H1 (cell line): ENCODE results near the gene RFX1. TPM values are rescaled to one million over a fixed set of nuclear protein-coding genes. Genes with fewer than 3 reads are reported as not detected.

Experiments used
- CTCF ChIA-PET: fragments of 300-600 bp; sonication (Branson Sonifier 250); formaldehyde crosslinking; loops from one replicate; lab custom pipeline; 2021; ENCODE audit not compliant: partially characterized antibody; lab: Charles Lee
- POLR2A ChIA-PET: fragments of 300-600 bp; sonication (Branson Sonifier 250); formaldehyde crosslinking; loops from one replicate; lab custom pipeline; 2021; ENCODE audit warnings: inconsistent platforms; ENCODE audit not compliant: partially characterized antibody; lab: Charles Lee
- DNase-seq, 2 experiments: peaks; one replicate each; pipeline versions ENCODE4 v3.0.0 to v3.0.0-alpha.2; 2010 to 2022; ENCODE audit warnings: low spot score in 2 of 2, low read depth in 1 of 2, mixed read lengths in 1 of 2
- FAIRE-seq: peaks from 2 replicates; lab custom pipeline; 2011; peaks lifted over from hg19 to GRCh38; lab: Jason Lieb, UNC
- H2AFZ ChIP-seq: 2 replicates; pipeline ENCODE4 v1.8.1; 2012; ENCODE audit warnings: low read length, inconsistent platforms
- H2AK5ac ChIP-seq: 2 replicates; pipeline ENCODE4 v1.6.1; 2013; ENCODE audit warnings: low read depth, low read length
- H2BK120ac ChIP-seq: replicated peaks from 2 replicates; pipeline ENCODE3; 2013; ENCODE audit warnings: low read depth, low read length, inconsistent platforms
- H2BK12ac ChIP-seq: 2 replicates; pipeline ENCODE4 v1.6.1; 2013; ENCODE audit warnings: low read depth, low read length
- H2BK15ac ChIP-seq: 2 replicates; pipeline ENCODE4 v1.6.1; 2013; ENCODE audit warnings: low read length
- H2BK20ac ChIP-seq: 2 replicates; pipeline ENCODE4 v1.6.1; 2013; ENCODE audit warnings: low read length
- H2BK5ac ChIP-seq: 2 replicates; pipeline ENCODE4 v1.6.1; 2013; ENCODE audit warnings: low read depth, low read length
- H3K14ac ChIP-seq: 2 replicates; pipeline ENCODE4 v1.6.1; 2013; ENCODE audit warnings: inconsistent platforms; ENCODE audit not compliant: insufficient read length
- H3K18ac ChIP-seq: 2 replicates; pipeline ENCODE4 v1.6.1; 2013; ENCODE audit warnings: low read length; ENCODE audit errors: extremely low read depth
- H3K23ac ChIP-seq: 2 replicates; pipeline ENCODE4 v1.6.1; 2013; ENCODE audit warnings: inconsistent platforms; ENCODE audit not compliant: insufficient read length
- H3K23me2 ChIP-seq: 2 replicates; pipeline ENCODE4 v1.6.1; 2013; ENCODE audit warnings: low read depth, low read length
- H3K27ac ChIP-seq: 2 replicates; pipeline ENCODE4 v1.6.1; 2011; ENCODE audit warnings: low read depth, low read length, inconsistent platforms
- H3K27me3 ChIP-seq, 4 experiments: replicated peaks in 1 of 4; 1 replicate in 1 of 4; 2 replicates in 3 of 4; pipeline versions ENCODE4 v1.6.1 to v1.8.1; 2011 to 2013; ENCODE audit warnings: low read length in 3 of 4, mild to moderate bottlenecking in 3 of 4, inconsistent platforms in 2 of 4, mixed read lengths in 2 of 4, moderate library complexity in 1 of 4; ENCODE audit not compliant: control insufficient read depth in 3 of 4, insufficient read depth in 3 of 4; ENCODE audit errors: extremely low read depth in 1 of 4
- H3K36me3 ChIP-seq, 4 experiments: 2 replicates each; pipeline versions ENCODE4 v1.6.1 to v1.8.1; 2011 to 2013; ENCODE audit warnings: mild to moderate bottlenecking in 4 of 4, low read length in 3 of 4, moderate library complexity in 2 of 4, control low read depth in 1 of 4, inconsistent platforms in 1 of 4; ENCODE audit not compliant: insufficient read depth in 4 of 4, control insufficient read depth in 2 of 4
- H3K4ac ChIP-seq: replicated peaks from 2 replicates; pipeline ENCODE3; 2013; ENCODE audit warnings: low read length, low read depth, mixed read lengths, inconsistent platforms; ENCODE audit not compliant: insufficient read length
- H3K4me1 ChIP-seq, 4 experiments: replicated peaks in 1 of 4; 1 replicate in 1 of 4; 2 replicates in 3 of 4; pipeline versions ENCODE4 v1.6.1 to v1.8.1; 2011 to 2013; ENCODE audit warnings: low read length in 3 of 4, inconsistent platforms in 2 of 4, mixed read lengths in 1 of 4; ENCODE audit not compliant: insufficient read depth in 4 of 4, control insufficient read depth in 3 of 4
- H3K4me2 ChIP-seq, 2 experiments: 2 replicates each; pipeline versions ENCODE4 v1.6.1 to v1.8.1; 2011 to 2013; ENCODE audit warnings: low read depth in 2 of 2, low read length in 2 of 2, control low read depth in 1 of 2, inconsistent platforms in 1 of 2, mild to moderate bottlenecking in 1 of 2; ENCODE audit not compliant: insufficient read depth in 1 of 2
- H3K4me3 ChIP-seq, 4 experiments: fragments of 200-600, 300-600 bp in 1 of 4; sonication (generic), shearing (Covaris generic), sonication (Bioruptor Twin) in 1 of 4; 2 replicates each; pipeline versions ENCODE4 v1.5.1 to v1.8.1; 2011 to 2016; ENCODE audit warnings: low read length in 4 of 4, low read depth in 3 of 4, control low read depth in 2 of 4, inconsistent platforms in 2 of 4, mild to moderate bottlenecking in 2 of 4, mixed read lengths in 1 of 4, moderate library complexity in 1 of 4; ENCODE audit not compliant: insufficient read depth in 2 of 4; ENCODE audit errors: extremely low read depth in 1 of 4
- H3K56ac ChIP-seq: replicated peaks from 2 replicates; pipeline ENCODE3; 2013; ENCODE audit warnings: low read depth, mild to moderate bottlenecking, mixed read lengths, low read length, inconsistent platforms; ENCODE audit not compliant: insufficient read length
- H3K79me1 ChIP-seq: 2 replicates; pipeline ENCODE4 v1.6.1; 2013; ENCODE audit warnings: low read depth, low read length, control low read depth
- H3K79me2 ChIP-seq, 2 experiments: 2 replicates each; pipeline versions ENCODE4 v1.6.1 to v1.8.1; 2012 to 2013; ENCODE audit warnings: low read length in 2 of 2, mild to moderate bottlenecking in 2 of 2, inconsistent platforms in 1 of 2; ENCODE audit not compliant: insufficient read depth in 2 of 2, control insufficient read depth in 1 of 2
- H3K9ac ChIP-seq, 4 experiments: replicated peaks in 1 of 4; 1 replicate in 1 of 4; 2 replicates in 3 of 4; pipeline versions ENCODE4 v1.6.1 to v1.8.1; 2011 to 2013; ENCODE audit warnings: low read depth in 3 of 4, low read length in 3 of 4, control low read depth in 2 of 4, mild to moderate bottlenecking in 2 of 4, moderate library complexity in 2 of 4, inconsistent platforms in 1 of 4; ENCODE audit errors: extremely low read depth in 1 of 4
- H3K9me3 ChIP-seq, 2 experiments: 2 replicates each; pipeline versions ENCODE4 v1.6.1 to v1.8.1; 2012 to 2013; ENCODE audit warnings: mild to moderate bottlenecking in 2 of 2, moderate library complexity in 2 of 2, control low read depth in 1 of 2, inconsistent platforms in 1 of 2, low read depth in 1 of 2, low read length in 1 of 2, mixed read lengths in 1 of 2; ENCODE audit not compliant: insufficient read depth in 2 of 2
- H4K20me1 ChIP-seq, 2 experiments: replicated peaks in 1 of 2; 2 replicates each; pipeline versions ENCODE3 to v1.8.1; 2011 to 2013; ENCODE audit warnings: inconsistent platforms in 2 of 2, low read length in 2 of 2, mild to moderate bottlenecking in 1 of 2; ENCODE audit not compliant: insufficient read depth in 2 of 2, control insufficient read depth in 1 of 2
- H4K5ac ChIP-seq: 2 replicates; pipeline ENCODE4 v1.6.1; 2013; ENCODE audit warnings: low read length, low read depth, mixed read lengths, inconsistent platforms; ENCODE audit not compliant: insufficient read length
- H4K8ac ChIP-seq: 2 replicates; pipeline ENCODE4 v1.8.0; 2013; ENCODE audit warnings: mild to moderate bottlenecking, moderate library complexity, low read length, inconsistent platforms; ENCODE audit not compliant: insufficient read depth; ENCODE audit errors: extremely low read depth
- H4K91ac ChIP-seq: replicated peaks from 2 replicates; pipeline ENCODE3; 2013; ENCODE audit warnings: low read length, mixed read lengths, inconsistent platforms; ENCODE audit not compliant: insufficient read length
- BCL11A ChIP-seq, 2 experiments: IDR thresholded peaks; one replicate each; pipeline ENCODE4 v1.6.1; 2011; ENCODE audit warnings: low read depth in 2 of 2, low read length in 2 of 2, mild to moderate bottlenecking in 2 of 2
- CBX5 ChIP-seq: fragments of 300-800, 300-1000 bp; sonication (generic); IDR thresholded peaks from 2 replicates; pipeline ENCODE4 v1.7.1; 2016; ENCODE audit warnings: antibody characterized with exemption, low read length, low read depth
- FOSL1 ChIP-seq: IDR thresholded peaks from 2 replicates; pipeline ENCODE4 v1.6.1; 2011; ENCODE audit warnings: mild to moderate bottlenecking, low read depth, low read length, moderate library complexity; ENCODE audit not compliant: insufficient read depth
- GTF2F1 ChIP-seq: IDR thresholded peaks from 2 replicates; pipeline ENCODE4 v1.6.1; 2012; ENCODE audit warnings: low read depth, low read length, improper control_type of control experiment, borderline replicate concordance
- NANOG ChIP-seq: IDR thresholded peaks from 2 replicates; pipeline ENCODE4 v1.6.1; 2011; ENCODE audit warnings: low read length, low read depth, mild to moderate bottlenecking, inconsistent platforms; ENCODE audit not compliant: insufficient read depth, poor library complexity, severe bottlenecking
- PHF8 ChIP-seq: fragments of 200-600 bp; sonication (generic); conservative IDR thresholded peaks from 2 replicates; pipeline ENCODE4 v1.7.1; 2012; ENCODE audit warnings: low read depth, mild to moderate bottlenecking, inconsistent platforms, low read length, moderate library complexity
- POLR2A ChIP-seq, 2 experiments: IDR thresholded peaks; 1 replicate in 1 of 2; 2 replicates in 1 of 2; pipeline ENCODE4 v1.6.1; 2011; ENCODE audit warnings: low read depth in 2 of 2, low read length in 2 of 2, mild to moderate bottlenecking in 2 of 2; ENCODE audit errors: control extremely low read depth in 1 of 2
- SAP30 ChIP-seq: fragments of 300-600 bp; sonication (generic); IDR thresholded peaks from 2 replicates; pipeline ENCODE4 v1.7.1; 2012; ENCODE audit warnings: low read length, moderate library complexity, mild to moderate bottlenecking, inconsistent platforms; ENCODE audit not compliant: insufficient read depth, insufficient replicate concordance
- SIRT6 ChIP-seq: IDR thresholded peaks from one replicate; pipeline ENCODE4 v1.7.1; 2012; ENCODE audit warnings: low read length, inconsistent platforms
- WGBS, 2 experiments: shearing (Covaris generic) in 1 of 2; methylation state at CpG; one replicate each; pipeline versions ENCODE4 v1.1.6 to v1.1.7; 2013 to 2015; ENCODE audit warnings: low lambda C conversion rate in 2 of 2, mixed read lengths in 2 of 2, inconsistent platforms in 1 of 2, low coverage in 1 of 2, missing lambda C conversion rate in 1 of 2; ENCODE audit not compliant: insufficient replicate concordance in 2 of 2, insufficient coverage in 1 of 2, insufficient read length in 1 of 2; ENCODE audit errors: extremely low coverage in 1 of 2, missing lambda C conversion rate in 1 of 2; 5-methylcytosine and 5-hydroxymethylcytosine counted together
- polyA plus RNA-seq, 7 experiments: library from polyadenylated mRNA; depleted of rRNA in 3 of 7; stranded (reverse) in 5 of 7; unstranded in 2 of 7; fragments of >200 nt in 5 of 7; fragments of 200-250 nt in 2 of 7; gene quantifications; 1 replicate in 5 of 7; 2 replicates in 1 of 7; 4 replicates in 1 of 7; pipeline versions ENCODE4 v1.2.1 to v1.2.3, GENCODE V29; 2011 to 2013; ENCODE audit warnings: missing spikeins in 2 of 7, mixed read lengths in 2 of 7
- total RNA-seq: library from RNA; stranded (reverse); fragmentation: NEBNext Ultra II Directional; extraction: Animal tissue kit (Norgen Biotek cat#: 25700); gene quantifications from 2 replicates; pipeline ENCODE4 v1.2.1, GENCODE V29; 2021

Gene RFX1
- total and polyA plus RNA-seq, 2 of the 8 experiments (the other 6 are each of a cell fraction or from before 2014, with no cell fraction given) = 4.9 to 17.0 TPM

DNA sequence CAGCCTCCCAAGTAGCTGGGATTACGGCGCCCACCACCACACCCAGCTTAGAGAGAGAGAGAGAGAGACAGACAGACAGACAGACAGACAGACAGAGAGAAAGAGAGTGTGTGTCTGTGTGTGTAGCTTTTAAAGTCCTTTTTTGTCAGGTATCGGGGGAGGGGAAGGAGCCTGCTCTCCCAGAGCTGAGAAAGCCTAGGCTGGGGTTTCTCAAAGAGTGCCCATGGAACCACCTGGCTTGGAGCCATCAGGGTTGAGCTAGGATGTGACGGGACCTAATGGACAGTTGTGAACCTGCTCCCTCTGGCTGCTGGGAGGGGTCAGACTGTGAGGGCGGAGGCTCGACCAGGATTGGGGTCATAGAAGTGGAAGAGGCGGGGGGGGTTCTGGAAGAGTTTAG lies 16.6 kb downstream of the RFX1 start:
- WGBS, 2 experiments = 96% methylated on average over 7 of the region's 7 CpGs; no CpG with 5 or more reads in 1 of the 2 experiments
- H3K14ac ChIP-seq = no peak overlapping the region
- peaks cover 0 to 33% (median 27%) of the 10 kb centered on the region in 4 experiments; a peak in 6 of 7 replicates for H3K4me1 ChIP-seq
- no peak overlapping the region; the same call in 1 of the 2 replicates for H2BK15ac ChIP-seq
- no peaks in the 10 kb centered on the region; the same call in 1 of the 2 replicates for H3K79me1 ChIP-seq
- peaks cover 0 to 3% of the 10 kb centered on the region in 2 experiments for H4K20me1 ChIP-seq
- no peak overlapping the region for H3K23ac ChIP-seq
- H2AK5ac ChIP-seq = no peak overlapping the region
- no peak for DNase-seq
- 0 out of 2 replicates have a peak overlapping the region, but pooled peaks have one; percentile 9 for H2BK12ac ChIP-seq
- H4K5ac ChIP-seq = no peak overlapping the region
- no peak overlapping the region for H3K4me3 ChIP-seq
- H3K27ac ChIP-seq = no peak overlapping the region
- CTCF ChIA-PET = interaction anchor here (0.6 to 2.7 kb wide), 9 partner anchors 8 to 390 kb away, joined by 3 to 13 read pairs (median 5); partner anchors contain the start of gene IL27RA
- no peak overlapping the region for H2BK20ac ChIP-seq
- no peaks in the 10 kb centered on the region for H3K23me2 ChIP-seq
- H3K18ac ChIP-seq = no peak overlapping the region; the same call in 1 of the 2 replicates
- H3K27me3 ChIP-seq = no peaks in the 10 kb centered on the region
- POLR2A ChIA-PET = interaction anchor here (0.9 to 3.5 kb wide), 6 partner anchors 10 to 41 kb away, joined by 3 to 15 read pairs (median 10); partner anchors contain the start of genes DCAF15 and RFX1
- H3K79me2 ChIP-seq = no peaks in the 10 kb centered on the region
- no peak overlapping the region for H3K4ac ChIP-seq
- no peak overlapping the region for H2BK120ac ChIP-seq
- H4K91ac ChIP-seq = no peak overlapping the region
- no peak overlapping the region for H3K4me2 ChIP-seq
- H2AFZ ChIP-seq = no peak overlapping the region
- 0 out of 2 replicates have a peak overlapping the region, but pooled peaks have one; percentile 16 for H2BK5ac ChIP-seq
- no peak overlapping the region; the same call in 1 of the 2 replicates for H4K8ac ChIP-seq
- no peaks in the 10 kb centered on the region for H3K9me3 ChIP-seq
- no peak overlapping the region for H3K9ac ChIP-seq
- H3K56ac ChIP-seq = no peak overlapping the region
- H3K36me3 ChIP-seq = no peaks in the 10 kb centered on the region; a peak in 1 of 8 replicates
- no peak for FAIRE-seq
- TF ChIP-seq SIRT6 (no peak), FOSL1 (no peak), BCL11A (IDR thresholded peaks at IDR 0.05; ENCODE audit: low read depth in 2 of 2, low read length in 2 of 2) (no peak), GTF2F1 (no peak), SAP30 (no peak), POLR2A (IDR thresholded peaks at IDR 0.05; ENCODE audit: control extremely low read depth in 1 of 2, low read depth in 2 of 2, low read length in 2 of 2) (no peak), CBX5 (no peak), PHF8 (no peak), NANOG (no peak)
